B cell (primary cell): ENCODE data around the gene FAM76A. TPM values are rescaled to one million over a fixed set of nuclear protein-coding genes. Genes with fewer than 3 reads are reported as not detected.

ENCODE experiments used
- ATAC-seq: fragments of 200-7000 bp; cut with Tn5 transposase; one replicate; pipeline ENCODE4 v1.10.0; 2021; ENCODE audit warnings: low read depth, mild to moderate bottlenecking, moderate number of reproducible peaks, moderate library complexity
- CTCF ChIA-PET: fragments of 350-600 bp; sonication (Branson Sonifier 250); formaldehyde crosslinking; loops from one replicate; lab custom pipeline; 2021; ENCODE audit warnings: antibody characterized with exemption, inconsistent platforms; lab: Charles Lee
- POLR2A ChIA-PET: fragments of 350-600 bp; sonication (Branson Sonifier 250); formaldehyde crosslinking; loops from one replicate; lab custom pipeline; 2021; ENCODE audit warnings: antibody characterized with exemption; lab: Charles Lee
- DNase-seq: peaks from one replicate; pipeline ENCODE4 v3.0.0; 2013
- H2AFZ ChIP-seq: 2 replicates; pipeline ENCODE4 v1.6.1; 2012; ENCODE audit warnings: mild to moderate bottlenecking, low read depth, low read length; ENCODE audit not compliant: insufficient read depth, poor library complexity, severe bottlenecking
- H3K27ac ChIP-seq, 2 donors: 1 replicate in 1 of 2; 2 replicates in 1 of 2; pipeline ENCODE4 v1.5.1; 2012 to 2013; ENCODE audit warnings: low read length in 2 of 2, mild to moderate bottlenecking in 2 of 2, moderate library complexity in 1 of 2
- H3K27me3 ChIP-seq, 4 experiments: fragments of 200-600 bp in 1 of 4; sonication (generic) in 1 of 4; replicated peaks in 1 of 4; 1 replicate in 2 of 4; 2 replicates in 2 of 4; pipeline versions ENCODE4 v1.6.1 to v1.7.0; 2013 to 2016; ENCODE audit warnings: low read length in 3 of 4, mild to moderate bottlenecking in 2 of 4, mixed read lengths in 1 of 4, moderate library complexity in 1 of 4; ENCODE audit not compliant: insufficient read depth in 4 of 4, control insufficient read depth in 3 of 4; ENCODE audit errors: control extremely low read depth in 1 of 4
- H3K36me3 ChIP-seq, 2 experiments: replicated peaks in 1 of 2; 1 replicate in 1 of 2; 2 replicates in 1 of 2; pipeline versions ENCODE4 v1.6.1 to v1.7.1; 2013; ENCODE audit warnings: low read length in 1 of 2; ENCODE audit not compliant: insufficient read depth in 2 of 2, control insufficient read depth in 1 of 2; ENCODE audit errors: control extremely low read depth in 1 of 2, extremely low read depth in 1 of 2
- H3K4me1 ChIP-seq, 2 donors: fragments of 200-600 bp in 1 of 2; sonication (generic) in 1 of 2; 1 replicate in 1 of 2; 2 replicates in 1 of 2; pipeline versions ENCODE4 v1.5.1 to v1.6.1; 2013 to 2017; ENCODE audit warnings: low read length in 2 of 2; ENCODE audit not compliant: control insufficient read depth in 2 of 2, insufficient read depth in 2 of 2
- H3K4me2 ChIP-seq: replicated peaks from 2 replicates; pipeline ENCODE3; 2012; ENCODE audit warnings: mild to moderate bottlenecking, low read depth, low read length; ENCODE audit not compliant: poor library complexity, severe bottlenecking
- H3K4me3 ChIP-seq, 5 experiments: fragments of 200-600 bp in 1 of 5; sonication (generic) in 1 of 5; 1 replicate in 3 of 5; 2 replicates in 2 of 5; pipeline versions ENCODE4 v1.5.1 to v1.7.0; 2011 to 2016; ENCODE audit warnings: low read length in 4 of 5, mild to moderate bottlenecking in 4 of 5, low read depth in 2 of 5, control low read depth in 1 of 5, moderate library complexity in 1 of 5; ENCODE audit not compliant: insufficient read depth in 1 of 5; ENCODE audit errors: control extremely low read depth in 1 of 5, extremely low read depth in 1 of 5
- H3K79me2 ChIP-seq: fragments of 200-600 bp; sonication (generic); one replicate; pipeline ENCODE4 v1.6.0; 2016; ENCODE audit warnings: low read length; ENCODE audit not compliant: control insufficient read depth, insufficient read depth
- H3K9ac ChIP-seq: fragments of 200-600 bp; sonication (generic); 2 replicates; pipeline ENCODE4 v1.6.1; 2017; ENCODE audit warnings: mild to moderate bottlenecking, low read length, moderate library complexity
- H3K9me3 ChIP-seq, 3 donors: one replicate each; pipeline versions ENCODE4 v1.6.1 to v1.7.1; 2013; ENCODE audit warnings: low read length in 2 of 3; ENCODE audit not compliant: control insufficient read depth in 2 of 3, insufficient read depth in 1 of 3; ENCODE audit errors: control extremely low read depth in 1 of 3
- H4K20me1 ChIP-seq: 2 replicates; pipeline ENCODE4 v1.6.0; 2012; ENCODE audit warnings: mild to moderate bottlenecking, low read length; ENCODE audit not compliant: insufficient read depth, control insufficient read depth, poor library complexity, severe bottlenecking
- H3K27ac Mint-ChIP-seq: one replicate; pipeline ENCODE4 v1.8.0; 2021; ENCODE audit warnings: mixed read lengths
- H3K27me3 Mint-ChIP-seq: one replicate; pipeline ENCODE4 v1.8.0; 2021; ENCODE audit warnings: mixed read lengths
- H3K4me1 Mint-ChIP-seq: one replicate; pipeline ENCODE4 v1.8.0; 2021; ENCODE audit warnings: mixed read lengths
- H3K4me3 Mint-ChIP-seq: one replicate; pipeline ENCODE4 v1.8.0; 2021; ENCODE audit warnings: mixed read lengths
- H3K9me3 Mint-ChIP-seq: one replicate; pipeline ENCODE4 v1.8.0; 2022; ENCODE audit warnings: mixed read lengths; ENCODE audit not compliant: insufficient read depth
- CTCF ChIP-seq: fragments of 200-600 bp; IDR thresholded peaks from one replicate; pipeline ENCODE4 v1.8.0; 2022; ENCODE audit warnings: antibody characterized with exemption, mild to moderate bottlenecking
- EZH2 ChIP-seq: IDR thresholded peaks from 2 replicates; pipeline ENCODE4 v1.6.1; 2012; ENCODE audit warnings: borderline replicate concordance, low read depth, mild to moderate bottlenecking, moderate library complexity, low read length; ENCODE audit not compliant: insufficient read depth, poor library complexity, severe bottlenecking
- WGBS: methylation state at CpG from one replicate; pipeline ENCODE4 v1.1.5; 2013; ENCODE audit warnings: missing lambda C conversion rate; ENCODE audit not compliant: insufficient coverage; 5-methylcytosine and 5-hydroxymethylcytosine counted together
- intact Hi-C: fragments of 100-400 bp; cut with micrococcal nuclease; formaldehyde crosslinking; loops from one replicate; pipeline ENCODE4 v1.10.0; 2022
- polyA minus RNA-seq: library from RNA; depleted of rRNA, polyadenylated mRNA; stranded (reverse); fragments of >200 nt; gene quantifications from 2 replicates; pipeline ENCODE4 v1.2.3, GENCODE V29; 2012
- polyA plus RNA-seq: library from polyadenylated mRNA; depleted of rRNA; stranded (reverse); fragments of >200 nt; gene quantifications from 2 replicates; pipeline ENCODE4 v1.2.3, GENCODE V29; 2012
- total RNA-seq, 2 donors: library from RNA; stranded (reverse); fragments of 120-200 nt in 1 of 2; gene quantifications; 1 replicate in 1 of 2; 2 replicates in 1 of 2; pipeline versions ENCODE4 v1.2.3 to v1.2.4, GENCODE V29; 2013 to 2022

Gene FAM76A
- total RNA-seq = 25.0 and 28.5 TPM in 2 replicates
- 21.9 TPM for total RNA-seq (2013)
- polyA plus RNA-seq = 11.7 and 12.1 TPM in 2 replicates
- polyA minus RNA-seq = 13.8 and 17.6 TPM in 2 replicates

DNA sequence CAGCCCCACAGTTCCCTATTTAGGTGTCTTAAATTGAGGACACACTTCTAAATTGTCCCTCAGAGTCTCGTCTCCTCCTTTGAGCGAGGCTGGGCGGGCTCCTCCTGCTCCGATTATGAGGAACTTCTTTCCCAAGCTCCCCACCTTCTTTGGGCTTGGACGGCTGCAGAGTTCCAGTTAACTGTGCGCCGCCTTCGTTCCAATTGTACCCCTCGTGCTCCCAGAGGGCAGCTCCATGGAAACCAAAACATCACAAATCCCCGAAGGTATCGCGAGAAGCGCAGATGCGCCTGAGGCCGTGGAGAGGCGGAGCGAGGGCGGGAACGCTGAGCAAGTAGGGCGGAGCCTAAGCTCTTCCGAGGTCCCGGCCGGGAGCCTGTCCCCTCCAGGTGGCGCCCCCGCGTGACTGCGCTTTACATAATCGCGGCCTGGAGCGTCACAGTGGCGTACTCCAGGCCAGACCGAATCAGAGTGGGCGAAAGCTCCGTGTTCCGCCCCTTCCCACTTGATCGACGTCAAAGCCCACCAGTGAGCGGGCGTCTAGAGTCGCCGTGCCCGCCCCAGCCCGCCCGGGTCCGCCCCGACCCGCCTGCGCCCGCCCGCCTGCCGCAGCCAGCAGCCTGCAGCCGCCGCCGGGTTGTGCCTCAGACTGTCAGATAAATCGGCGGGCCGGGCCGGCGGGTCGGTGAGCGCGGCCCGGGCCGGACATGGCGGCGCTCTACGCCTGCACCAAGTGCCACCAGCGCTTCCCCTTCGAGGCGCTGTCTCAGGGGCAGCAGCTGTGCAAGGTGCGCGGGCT is at the start of gene FAM76A:
Gene FAM76A (plus strand): TSS at position 588 of the 799 bp plus-strand sequence. CDS start 120 bp downstream, at position 708.
- ChIA-PET CTCF (interaction anchor here (0.6 to 2.0 kb wide), 16 partner anchors 10 to 681 kb away, joined by 3 to 13 read pairs (median 4); partner anchors contain the start of genes IFI6 and STX12), POLR2A (interaction anchor here (0.5 to 1.7 kb wide), 13 partner anchors 19 to 1293 kb away, joined by 3 to 18 read pairs (median 4); partner anchors contain the start of genes DHDDS, IFI6, PPP1R8 and STX12)
- TF ChIP-seq CTCF = peak; percentile 27
- no peak for TF ChIP-seq EZH2
- Histone ChIP-seq H4K20me1 (no peaks in the 10 kb centered on the region), H3K4me1 (peaks cover 17% of the 10 kb centered on the region in 2 donors), H3K79me2 (peaks cover 23% of the 10 kb centered on the region), H2AFZ (peak within 1 kb of the TSS; percentile 95), H3K9ac (peak within 1 kb of the TSS; percentile 97), H3K27ac (peak within 1 kb of the TSS; percentile 96 to 98), H3K9me3 (no peaks in the 10 kb centered on the region), H3K4me3 (peak within 1 kb of the TSS; percentile 68 to 94 (median 74)), H3K36me3 (peaks cover 4 to 13% of the 10 kb centered on the region in 2 experiments), H3K27me3 (no peaks in the 10 kb centered on the region), H3K4me2 (peak within 1 kb of the TSS; percentile 94)
- Mint-ChIP-seq H3K27me3 (no peaks in the 10 kb centered on the region), H3K9me3 (no peaks in the 10 kb centered on the region), H3K4me3 (peak within 1 kb of the TSS; percentile 94), H3K4me1 (peaks cover 25% of the 10 kb centered on the region), H3K27ac (peak within 1 kb of the TSS; percentile 98)
- peak; percentile 100 for DNase-seq
- intact Hi-C loops = loop anchor here (1.0 to 10.0 kb wide), 7 partner anchors 48 to 403 kb away; partner anchors contain the start of genes AHDC1, EYA3, IFI6 and PPP1R8
- ATAC-seq = peak; percentile 91
- WGBS = 3% methylated on average over 72 of the region's 72 CpGs

DNA sequence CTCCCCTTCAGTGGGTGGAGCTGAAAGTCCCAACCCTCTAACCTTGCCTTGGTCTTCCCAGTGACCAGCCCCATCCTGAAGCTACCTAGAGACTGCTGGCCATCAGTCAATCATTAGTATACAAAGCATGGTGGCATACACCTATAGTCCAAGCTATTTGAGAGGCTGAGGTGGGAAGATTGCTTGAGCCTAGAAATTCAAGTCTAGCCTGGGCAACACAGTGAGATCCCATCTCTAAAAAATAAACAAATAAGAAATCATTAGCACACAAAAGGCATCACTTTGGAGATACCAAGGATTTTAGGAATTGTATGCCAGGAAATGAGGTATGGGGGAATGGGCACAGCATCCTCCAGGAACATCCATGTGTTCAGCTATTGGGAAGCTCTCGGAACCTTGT is 49.4 kb upstream of the FAM76A start:
- Histone ChIP-seq H3K27me3 (no peaks in the 10 kb centered on the region), H4K20me1 (no peaks in the 10 kb centered on the region), H3K36me3 (no peaks in the 10 kb centered on the region), H2AFZ (no peak overlapping the region), H3K79me2 (peaks cover 5% of the 10 kb centered on the region), H3K4me2 (no peak overlapping the region), H3K4me1 (peaks cover 11 to 14% of the 10 kb centered on the region in 2 donors), H3K27ac (no peak overlapping the region), H3K4me3 (no peak overlapping the region), H3K9me3 (peaks cover 0 to 17% (median 14%) of the 10 kb centered on the region in 3 donors), H3K9ac (no peak overlapping the region)
- DNase-seq (no peak), ATAC-seq (no peak)
- Mint-ChIP-seq H3K4me1 (peaks cover 12% of the 10 kb centered on the region), H3K9me3 (peaks cover 1% of the 10 kb centered on the region), H3K27me3 (no peaks in the 10 kb centered on the region), H3K27ac (no peak overlapping the region), H3K4me3 (no peak overlapping the region)
- ChIA-PET POLR2A (no interaction called here), CTCF (interaction anchor here (0.7 to 0.8 kb wide), 2 partner anchors 9 to 618 kb away, joined by 3 read pairs; no protein-coding TSS in a partner anchor)
- intact Hi-C loops = no loop called here
- TF ChIP-seq CTCF = no peak
- TF ChIP-seq EZH2 = no peak
- no CpG with 5 or more reads among the region's 1 CpG for WGBS
